Duodenal mucosa (tissue), 2 donors: ENCODE measurements around the gene SEPTIN1.
A peak's percentile ranks its signal among the peaks of the same experiment; 100 is the strongest.
"Not testable (repeated sequence)": the region's sequence is repeated elsewhere in the genome, so short reads cannot be mapped to it uniquely, and the experiment has no call there.

Experiments used
- H3K27ac ChIP-seq: one replicate; pipeline ENCODE4 v1.7.0; 2013; ENCODE audit warnings: low read depth, low read length
- H3K27me3 ChIP-seq, 2 donors: one replicate each; pipeline ENCODE4 v1.7.0; 2013; ENCODE audit warnings: low read length in 2 of 2, control low read depth in 1 of 2; ENCODE audit not compliant: insufficient read depth in 2 of 2, control insufficient read depth in 1 of 2
- H3K36me3 ChIP-seq, 2 donors: one replicate each; pipeline ENCODE4 v1.7.0; 2013; ENCODE audit warnings: low read length in 2 of 2, control low read depth in 1 of 2; ENCODE audit not compliant: insufficient read depth in 2 of 2, control insufficient read depth in 1 of 2
- H3K4me1 ChIP-seq, 2 donors: one replicate each; pipeline ENCODE4 v1.7.0; 2013; ENCODE audit warnings: low read length in 2 of 2, control low read depth in 1 of 2; ENCODE audit not compliant: insufficient read depth in 2 of 2, control insufficient read depth in 1 of 2
- H3K4me3 ChIP-seq, 2 donors: one replicate each; pipeline ENCODE4 v1.7.0; 2013; ENCODE audit warnings: low read length in 2 of 2, low read depth in 1 of 2
- H3K9ac ChIP-seq, 2 donors: one replicate each; pipeline ENCODE4 v1.7.0; 2013; ENCODE audit warnings: low read length in 2 of 2, low read depth in 1 of 2
- H3K9me3 ChIP-seq, 2 donors: one replicate each; pipeline ENCODE4 v1.7.0; 2013; ENCODE audit warnings: low read length in 2 of 2, control low read depth in 1 of 2; ENCODE audit not compliant: control insufficient read depth in 1 of 2

Gene SEPTIN1

GRCh38 chr16:30401768-30402425 lies 19.5 kb upstream of the SEPTIN1 start:
- Histone ChIP-seq H3K27me3 (no peaks in the 10 kb centered on the region), H3K27ac (no peak overlapping the region), H3K4me1 (peaks cover 0 to 23% of the 10 kb centered on the region in 2 donors), H3K4me3 (no peak overlapping the region), H3K9me3 (no peaks in the 10 kb centered on the region), H3K9ac (no peak overlapping the region), H3K36me3 (peaks cover 0 to 13% of the 10 kb centered on the region in 2 donors)

GRCh38 chr16:30399435-30400186 lies 17.2 kb upstream of the SEPTIN1 start:
- Histone ChIP-seq H3K36me3 (peaks cover 0 to 13% of the 10 kb centered on the region in 2 donors), H3K27me3 (no peaks in the 10 kb centered on the region), H3K9ac (peak overlapping the region; percentile 68 to 69), H3K4me3 (peak overlapping the region; percentile 78 to 79), H3K9me3 (no peaks in the 10 kb centered on the region), H3K27ac (no peak overlapping the region), H3K4me1 (peaks cover 9 to 32% of the 10 kb centered on the region in 2 donors)

GRCh38 chr16:30398661-30399434 lies 16.5 kb upstream of the SEPTIN1 start:
- H3K9ac ChIP-seq, result no peak overlapping the region
- H3K36me3 ChIP-seq, result peaks cover 0 to 13% of the 10 kb centered on the region in 2 donors
- H3K27me3 ChIP-seq, result no peaks in the 10 kb centered on the region
- no peak overlapping the region for H3K4me3 ChIP-seq
- H3K9me3 ChIP-seq, result no peaks in the 10 kb centered on the region
- no peak overlapping the region for H3K27ac ChIP-seq
- H3K4me1 ChIP-seq, result peaks cover 9 to 38% of the 10 kb centered on the region in 2 donors

GRCh38 chr16:30397776-30398660 lies 15.7 kb upstream of the SEPTIN1 start:
- Histone ChIP-seq H3K27ac (no peak overlapping the region), H3K4me3 (no peak overlapping the region), H3K9ac (no peak overlapping the region), H3K9me3 (no peaks in the 10 kb centered on the region), H3K27me3 (no peaks in the 10 kb centered on the region), H3K4me1 (peaks cover 9 to 38% of the 10 kb centered on the region in 2 donors), H3K36me3 (peaks cover 0 to 13% of the 10 kb centered on the region in 2 donors)

- Histone ChIP-seq H3K4me1 (peaks cover 9 to 38% of the 10 kb centered on the region in 2 donors), H3K27ac (no peak overlapping the region), H3K9ac (no peak overlapping the region), H3K36me3 (peaks cover 0 to 13% of the 10 kb centered on the region in 2 donors), H3K27me3 (no peaks in the 10 kb centered on the region), H3K4me3 (no peak overlapping the region), H3K9me3 (no peaks in the 10 kb centered on the region)
Observed at GRCh38 chr16:30397056-30397455, 14.7 kb upstream of the SEPTIN1 start.

GRCh38 chr16:30396627-30397026 lies 14.3 kb upstream of the SEPTIN1 start:
- not testable (repeated sequence) for H3K27ac ChIP-seq, H3K27me3 ChIP-seq, H3K9ac ChIP-seq, H3K9me3 ChIP-seq
- Histone ChIP-seq H3K4me3 (peak overlapping the region in 1 of 2 donors; percentile 79), H3K36me3 (peaks cover 0 to 13% of the 10 kb centered on the region in 2 donors), H3K4me1 (peaks cover 9 to 38% of the 10 kb centered on the region in 2 donors)

- Histone ChIP-seq H3K4me3 (peak overlapping the region; percentile 78 to 79), H3K9ac (peak overlapping the region; percentile 68 to 73), H3K36me3 (peaks cover 0 to 13% of the 10 kb centered on the region in 2 donors), H3K27ac (no peak overlapping the region), H3K27me3 (no peaks in the 10 kb centered on the region), H3K4me1 (peaks cover 9 to 38% of the 10 kb centered on the region in 2 donors), H3K9me3 (no peaks in the 10 kb centered on the region)
Observed at GRCh38 chr16:30395992-30396585, 13.7 kb upstream of the SEPTIN1 start.

GRCh38 chr16:30395155-30395991 lies 13.0 kb upstream of the SEPTIN1 start, which contains the start of gene ZNF48:
Gene ZNF48, plus strand, starts transcription at chr16:30395420. Its CDS starts 375 bp downstream, at chr16:30395795.
- Histone ChIP-seq H3K27me3 (no peaks in the 10 kb centered on the region), H3K9me3 (no peaks in the 10 kb centered on the region), H3K4me1 (peaks cover 9 to 38% of the 10 kb centered on the region in 2 donors), H3K36me3 (peaks cover 0 to 13% of the 10 kb centered on the region in 2 donors), H3K4me3 (peak within 1 kb of the TSS; percentile 78 to 79), H3K9ac (peak within 1 kb of the TSS; percentile 68 to 73), H3K27ac (peak within 1 kb of the TSS; percentile 63)
